Upper lobe of left lung (tissue), 4 donors: Measurements from ENCODE around the gene FOXQ1.
A peak's percentile ranks its signal among the peaks of the same experiment; 100 is the strongest.

Experiments used
- CTCF ChIP-seq, 6 experiments: fragments of 450-650 bp in 4 of 6; fragments of 200-600 bp in 2 of 6; sonication (generic) in 2 of 6; IDR thresholded peaks; one replicate each; pipeline ENCODE4 v1.5.1; 2016 to 2019; ENCODE audit warnings: antibody characterized with exemption in 6 of 6
- EP300 ChIP-seq, 4 donors: sonication (generic); formaldehyde crosslinking; IDR thresholded peaks; one replicate each; pipeline ENCODE4 v1.5.1; 2017; ENCODE audit warnings: antibody characterized with exemption in 4 of 4, control low read depth in 2 of 4
- POLR2A ChIP-seq, 4 donors: fragments of 450-650 bp; IDR thresholded peaks; one replicate each; pipeline ENCODE4 v1.5.1; 2016 to 2017; ENCODE audit warnings: antibody characterized with exemption in 4 of 4, mild to moderate bottlenecking in 2 of 4

GRCh38 chr6:1348675-1349074 is 36.8 kb downstream of the FOXQ1 start:
- TF ChIP-seq CTCF (IDR thresholded peaks at IDR 0.05) (no peak), POLR2A (IDR thresholded peaks at IDR 0.05) (no peak), EP300 (IDR thresholded peaks at IDR 0.05) (peak in 3 of 4 donors; percentile 26 to 96 (median 68))
